Lower leg skin (tissue), 4 donors: ENCODE results near the gene ILKAP. TPM values are rescaled to one million over a fixed set of nuclear protein-coding genes. Genes with fewer than 3 reads are reported as not detected.

ENCODE experiments used
- DNase-seq, 2 donors: peaks; one replicate each; pipeline ENCODE4 v3.0.0-alpha.2; 2019; ENCODE audit warnings: low spot score in 2 of 2
- H3K4me3 ChIP-seq: fragments of 200-600 bp; sonication (generic); 2 replicates; pipeline ENCODE4 v1.5.1; 2017; ENCODE audit warnings: mild to moderate bottlenecking, low read depth; ENCODE audit not compliant: poor library complexity, severe bottlenecking
- CTCF ChIP-seq, 3 donors: fragments of 450-650 bp; IDR thresholded peaks; one replicate each; pipeline ENCODE4 v1.5.1; 2016; ENCODE audit warnings: antibody characterized with exemption in 3 of 3, mild to moderate bottlenecking in 3 of 3, moderate library complexity in 2 of 3
- POLR2A ChIP-seq, 2 donors: fragments of 450-650 bp; IDR thresholded peaks; one replicate each; pipeline ENCODE4 v1.6.1; 2016 to 2017; ENCODE audit warnings: antibody characterized with exemption in 2 of 2, mild to moderate bottlenecking in 1 of 2, moderate library complexity in 1 of 2
- WGBS, 2 donors: methylation state at CpG; one replicate each; pipeline ENCODE4 v1.1.5; 2018; 5-methylcytosine and 5-hydroxymethylcytosine counted together
- intact Hi-C: fragments of 100-400 bp; cut with DNase I; formaldehyde crosslinking; loops from one replicate; pipeline ENCODE4 v1.15.0; 2023; ENCODE audit warnings: low total_unique reads
- total RNA-seq, 4 donors: library from RNA; depleted of rRNA; stranded (reverse); fragments of >200 nt; gene quantifications; one replicate each; pipeline ENCODE4 v1.1.0, GENCODE V29; 2016

The ILKAP gene
- total RNA-seq, 4 donors from 2014 or later: 22.8 to 73.5 (median 32.1) TPM

GRCh38 chr2:238241970-238242369 lies 38.5 kb upstream of the ILKAP start:
- DNase-seq: no peak

GRCh38 chr2:238240757-238241711 lies 37.5 kb upstream of the ILKAP start:
- WGBS, 2 donors: 22 to 47% methylated on average over 21 to 37 of the region's 71 CpGs
- no peak for TF ChIP-seq POLR2A (IDR thresholded peaks at IDR 0.05)
- no peak for TF ChIP-seq CTCF (IDR thresholded peaks at IDR 0.05)
- intact Hi-C loops: loop anchor here (10.0 kb wide), 1 partner anchor 366 kb away; no protein-coding TSS in a partner anchor
- no peak overlapping the region for H3K4me3 ChIP-seq
- no peak for DNase-seq

More at GRCh38 chr2:238241970-238242369, 38.5 kb upstream of the ILKAP start:
- TF ChIP-seq CTCF (IDR thresholded peaks at IDR 0.05): no peak
- no peak for TF ChIP-seq POLR2A (IDR thresholded peaks at IDR 0.05)
- H3K4me3 ChIP-seq: no peak overlapping the region
- 65 to 69% methylated on average over 2 of the region's 2 CpGs for WGBS, 2 donors
- intact Hi-C loops: loop anchor here (10.0 kb wide), 1 partner anchor 367 kb away; no protein-coding TSS in a partner anchor

GRCh38 chr2:238239863-238240756 lies 36.6 kb upstream of the ILKAP start, which contains the start of gene HES6:
Gene HES6 (minus strand): TSS chr2:238240038. CDS start chr2:238239905, 133 bp downstream.
- TF ChIP-seq POLR2A (IDR thresholded peaks at IDR 0.05) (no peak), CTCF (IDR thresholded peaks at IDR 0.05) (no peak)
- intact Hi-C loops: loop anchor here (10.0 kb wide), 1 partner anchor 365 kb away; no protein-coding TSS in a partner anchor
- H3K4me3 ChIP-seq: peak within 1 kb of the TSS; percentile 50
- peak; percentile 80 to 96 for DNase-seq
- 1% methylated on average over 53 to 78 of the region's 105 CpGs for WGBS, 2 donors

- no peak for DNase-seq
- WGBS, 2 donors: 1% methylated on average over 42 of the region's 43 CpGs; no CpG with 5 or more reads in 1 of the 2 donors
- peak overlapping the region; percentile 50 for H3K4me3 ChIP-seq
- intact Hi-C loops: no loop called here
- TF ChIP-seq CTCF (IDR thresholded peaks at IDR 0.05) (no peak), POLR2A (IDR thresholded peaks at IDR 0.05) (no peak)
Observed at GRCh38 chr2:238239543-238239862, 36.0 kb upstream of the ILKAP start.

- TF ChIP-seq CTCF (IDR thresholded peaks at IDR 0.05) (no peak), POLR2A (IDR thresholded peaks at IDR 0.05) (no peak)
- no peak for DNase-seq
- no peak overlapping the region for H3K4me3 ChIP-seq
- intact Hi-C loops: no loop called here
- WGBS, 2 donors: 10 to 18% methylated on average over 33 to 38 of the region's 75 CpGs
Observed at GRCh38 chr2:238238766-238239542, 35.5 kb upstream of the ILKAP start.
